Measurements from ENCODE around the gene ZKSCAN4.

The ZKSCAN4 gene

GRCh38 chr6:28252009-28252975 is at the start of gene ZKSCAN4:
TSS of gene ZKSCAN4 (minus strand) at chr6:28252269. CDS start at chr6:28251980, 289 bp downstream.
- peak in 50 of 51 donors; percentile 11 to 86 (median 52) for DNase-seq

GRCh38 chr6:28296520-28297060 is 44.5 kb upstream of the ZKSCAN4 start:
- no peak for DNase-seq

GRCh38 chr6:28295326-28295725 is 43.3 kb upstream of the ZKSCAN4 start:
- no peak for DNase-seq

GRCh38 chr6:28291573-28291972 is 39.5 kb upstream of the ZKSCAN4 start:
- DNase-seq, result no peak

GRCh38 chr6:28282926-28283325 is 30.9 kb upstream of the ZKSCAN4 start:
- DNase-seq, result no peak

GRCh38 chr6:28281288-28282064 is 29.4 kb upstream of the ZKSCAN4 start, which contains the start of gene PGBD1:
TSS of gene PGBD1 (plus strand) at chr6:28281572. CDS start at chr6:28283814, 2,242 bp downstream.
- peak in 46 of 51 donors; percentile 1 to 70 (median 40) for DNase-seq

GRCh38 chr6:28280595-28281287 is 28.7 kb upstream of the ZKSCAN4 start:
- no peak for DNase-seq

- DNase-seq, result no peak
Measured at GRCh38 chr6:28277746-28278145, 25.7 kb upstream of the ZKSCAN4 start.

- no peak for DNase-seq
Measured at GRCh38 chr6:28274888-28275287, 22.8 kb upstream of the ZKSCAN4 start.

- DNase-seq, result no peak
Measured at GRCh38 chr6:28269492-28269891, 17.4 kb upstream of the ZKSCAN4 start.

- DNase-seq, result no peak
Measured at GRCh38 chr6:28267695-28268059, 15.6 kb upstream of the ZKSCAN4 start.

GRCh38 chr6:28266962-28267694 is 15.1 kb upstream of the ZKSCAN4 start, which contains the start of gene ZSCAN26:
TSS of gene ZSCAN26 (plus strand) at chr6:28267143. CDS start at chr6:28271920, 4,777 bp downstream.
- peak; percentile 23 to 96 (median 67) for DNase-seq

- no peak for DNase-seq
Measured at GRCh38 chr6:28266563-28266961, 14.5 kb upstream of the ZKSCAN4 start.

- DNase-seq, result no peak
Measured at GRCh38 chr6:28264834-28265401, 12.8 kb upstream of the ZKSCAN4 start.

GRCh38 chr6:28263922-28264321 is 11.9 kb upstream of the ZKSCAN4 start:
- DNase-seq, result no peak

- peak in 47 of 51 donors; percentile 9 to 72 (median 43) for DNase-seq
Measured at GRCh38 chr6:28258877-28259777, 7.1 kb upstream of the ZKSCAN4 start, which contains the start of gene NKAPL. TSS of gene NKAPL (plus strand) at chr6:28259297. CDS start at chr6:28259372, 75 bp downstream.

GRCh38 chr6:28257042-28257441 is 5.0 kb upstream of the ZKSCAN4 start:
- DNase-seq, result no peak

- no peak for DNase-seq
Measured at GRCh38 chr6:28254121-28254519, 2.1 kb upstream of the ZKSCAN4 start.

- DNase-seq, result peak in 4 of 51 donors; percentile 4 to 33 (median 18)
Measured at GRCh38 chr6:28251661-28252008, 434 bp downstream of the ZKSCAN4 start.
